ENCODE measurements around the gene TYW1B.
"Not testable (repeated sequence)": the region's sequence is repeated elsewhere in the genome, so short reads cannot be mapped to it uniquely, and the experiment has no call there.

The TYW1B gene

GRCh38 chr7:72777167-72777566, 50.8 kb downstream of the TYW1B start:
- H3K27me3 ChIP-seq (ENCODE audit: insufficient read depth, poor library complexity, severe bottlenecking); H3K4me3 ChIP-seq (replicated peaks; ENCODE audit: insufficient read depth, low read length); DNase-seq (ENCODE audit: low read depth in 1 of 2, low spot score in 1 of 2); H3K27ac ChIP-seq (replicated peaks): not testable (repeated sequence)

DNA sequence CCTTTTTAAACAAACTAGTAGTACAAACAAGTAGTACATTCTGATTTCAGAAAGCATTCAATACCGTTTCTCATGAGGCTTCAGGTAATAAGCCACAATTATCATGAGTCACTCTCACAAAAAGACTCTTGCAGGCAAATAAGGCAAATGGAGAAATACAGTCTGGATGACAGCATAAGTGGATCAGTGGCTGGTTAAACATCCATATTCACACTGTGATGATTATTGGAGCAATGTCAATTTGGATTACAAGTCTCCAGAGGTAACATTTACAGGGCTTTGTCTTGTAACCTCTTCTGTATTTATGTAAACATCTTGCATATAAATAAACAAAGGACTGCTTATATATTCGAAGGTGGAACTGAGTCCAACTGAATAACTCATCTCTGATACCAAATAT, 55.4 kb downstream of the TYW1B start:
- not testable (repeated sequence) for H3K27ac ChIP-seq (replicated peaks); DNase-seq (ENCODE audit: low read depth in 1 of 2, low spot score in 1 of 2)

GRCh38 chr7:72766994-72767393, 61.0 kb downstream of the TYW1B start:
- not testable (repeated sequence) for H3K4me3 ChIP-seq (replicated peaks; ENCODE audit: insufficient read depth, low read length); H3K27ac ChIP-seq (replicated peaks); DNase-seq (ENCODE audit: low read depth in 1 of 2, low spot score in 1 of 2); H3K27me3 ChIP-seq (ENCODE audit: insufficient read depth, poor library complexity, severe bottlenecking)

More for the DNA sequence above, 55.4 kb downstream of the TYW1B start:
- not testable (repeated sequence) for H3K4me3 ChIP-seq (replicated peaks; ENCODE audit: insufficient read depth, low read length); H3K27me3 ChIP-seq (ENCODE audit: insufficient read depth, poor library complexity, severe bottlenecking)

- TF ChIP-seq, protein P1, sequence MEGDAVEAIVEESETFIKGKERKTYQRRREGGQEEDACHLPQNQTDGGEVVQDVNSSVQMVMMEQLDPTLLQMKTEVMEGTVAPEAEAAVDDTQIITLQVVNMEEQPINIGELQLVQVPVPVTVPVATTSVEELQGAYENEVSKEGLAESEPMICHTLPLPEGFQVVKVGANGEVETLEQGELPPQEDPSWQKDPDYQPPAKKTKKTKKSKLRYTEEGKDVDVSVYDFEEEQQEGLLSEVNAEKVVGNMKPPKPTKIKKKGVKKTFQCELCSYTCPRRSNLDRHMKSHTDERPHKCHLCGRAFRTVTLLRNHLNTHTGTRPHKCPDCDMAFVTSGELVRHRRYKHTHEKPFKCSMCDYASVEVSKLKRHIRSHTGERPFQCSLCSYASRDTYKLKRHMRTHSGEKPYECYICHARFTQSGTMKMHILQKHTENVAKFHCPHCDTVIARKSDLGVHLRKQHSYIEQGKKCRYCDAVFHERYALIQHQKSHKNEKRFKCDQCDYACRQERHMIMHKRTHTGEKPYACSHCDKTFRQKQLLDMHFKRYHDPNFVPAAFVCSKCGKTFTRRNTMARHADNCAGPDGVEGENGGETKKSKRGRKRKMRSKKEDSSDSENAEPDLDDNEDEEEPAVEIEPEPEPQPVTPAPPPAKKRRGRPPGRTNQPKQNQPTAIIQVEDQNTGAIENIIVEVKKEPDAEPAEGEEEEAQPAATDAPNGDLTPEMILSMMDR (IDR thresholded peaks at IDR 0.05; ENCODE audit: insufficient read depth, low read length): no peak
- TF ChIP-seq GABPA (IDR thresholded peaks at IDR 0.05; ENCODE audit: low read depth) (no peak), REST (IDR thresholded peaks at IDR 0.05; ENCODE audit: insufficient replicate concordance, low read depth) (no peak), POLR2AphosphoS5 (IDR thresholded peaks at IDR 0.05; ENCODE audit: low read depth) (no peak), SPI1 (IDR thresholded peaks at IDR 0.05; ENCODE audit: borderline replicate concordance, low read depth) (no peak)
- no peak for DNase-seq (ENCODE audit: low read depth in 1 of 2, low spot score in 1 of 2)
- Histone ChIP-seq H3K4me3 (replicated peaks; ENCODE audit: insufficient read depth, low read length) (no peak overlapping the region), H3K27me3 (ENCODE audit: insufficient read depth, poor library complexity, severe bottlenecking) (no peaks in the 10 kb centered on the region), H3K27ac (replicated peaks) (no peak overlapping the region)
Observed at GRCh38 chr7:72760602-72761001, 67.4 kb downstream of the TYW1B start.

DNA sequence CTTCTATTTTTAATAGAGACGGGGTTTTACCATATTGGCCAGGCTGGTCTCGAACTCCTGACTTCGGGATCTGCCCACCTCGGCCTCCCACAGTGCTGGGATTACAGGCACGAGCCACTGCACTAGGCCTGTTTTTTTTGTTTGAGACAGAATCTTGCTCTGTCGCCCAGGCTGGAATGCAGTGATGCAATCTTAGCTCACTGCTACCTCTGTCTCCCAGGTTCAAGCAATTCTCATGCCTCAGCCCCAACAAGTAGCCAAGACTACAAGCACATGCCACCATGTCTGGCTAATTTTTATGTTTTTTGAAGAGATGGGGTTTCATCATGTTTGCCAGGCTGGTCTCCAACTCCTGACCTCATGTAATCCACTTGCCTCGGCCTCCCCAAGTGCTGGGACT, 73.7 kb downstream of the TYW1B start:
- Histone ChIP-seq H3K4me3 (replicated peaks; ENCODE audit: insufficient read depth, low read length) (no peak overlapping the region), H3K27ac (replicated peaks) (no peak overlapping the region), H3K27me3 (ENCODE audit: insufficient read depth, poor library complexity, severe bottlenecking) (no peaks in the 10 kb centered on the region)
- DNase-seq (ENCODE audit: low read depth in 1 of 2, low spot score in 1 of 2): no peak
- TF ChIP-seq SPI1 (IDR thresholded peaks at IDR 0.05; ENCODE audit: borderline replicate concordance, low read depth) (no peak), POLR2AphosphoS5 (IDR thresholded peaks at IDR 0.05; ENCODE audit: low read depth) (no peak), REST (IDR thresholded peaks at IDR 0.05; ENCODE audit: insufficient replicate concordance, low read depth) (no peak), GABPA (IDR thresholded peaks at IDR 0.05; ENCODE audit: low read depth) (no peak)
- TF ChIP-seq, protein P1 (IDR thresholded peaks at IDR 0.05; ENCODE audit: insufficient read depth, low read length): no peak

All from HL-60 (cell line).